Right atrium auricular region (tissue), 2 donors: ENCODE results near the gene CNNM1. TPM values are rescaled to one million over a fixed set of nuclear protein-coding genes. Genes with fewer than 3 reads are reported as not detected.

ENCODE experiments used
- DNase-seq: peaks from one replicate; pipeline ENCODE4 v3.0.0-alpha.2; 2019; ENCODE audit warnings: low spot score
- H3K27ac ChIP-seq, 2 donors: fragments of 200-600 bp; sonication (generic); 1 replicate in 1 of 2; 2 replicates in 1 of 2; pipeline ENCODE4 v1.5.1; 2016 to 2019
- H3K27me3 ChIP-seq, 2 donors: fragments of 200-600 bp; sonication (generic); one replicate each; pipeline versions ENCODE4 v1.5.1 to v1.6.0; 2017 to 2019
- H3K36me3 ChIP-seq: fragments of 200-600 bp; sonication (generic); one replicate; pipeline ENCODE4 v1.5.1; 2016
- H3K4me1 ChIP-seq, 2 donors: fragments of 200-600 bp; sonication (generic); one replicate each; pipeline versions ENCODE4 v1.5.1 to v1.6.0; 2017 to 2019
- H3K4me3 ChIP-seq, 2 donors: fragments of 200-600 bp; sonication (generic); 1 replicate in 1 of 2; 2 replicates in 1 of 2; pipeline ENCODE4 v1.5.1; 2017 to 2019; ENCODE audit warnings: mild to moderate bottlenecking in 1 of 2, moderate library complexity in 1 of 2
- H3K9me3 ChIP-seq, 2 donors: fragments of 200-600 bp; sonication (generic); one replicate each; pipeline ENCODE4 v1.5.1; 2019
- total RNA-seq, 2 donors: library from RNA; depleted of rRNA; stranded (reverse); fragments of >200 nt; gene quantifications; one replicate each; pipeline ENCODE4 v1.1.0, GENCODE V29; 2016
- TF ChIP-seq, protein P1 (sequence below), 2 donors: fragments of 200-600 bp; sonication (generic); IDR thresholded peaks; one replicate each; pipeline ENCODE4 v1.5.1; 2019; ENCODE audit warnings: antibody characterized with exemption in 2 of 2

The CNNM1 gene
- total RNA-seq, 2 donors from 2014 or later = 0.07 to 0.79 TPM

DNA sequence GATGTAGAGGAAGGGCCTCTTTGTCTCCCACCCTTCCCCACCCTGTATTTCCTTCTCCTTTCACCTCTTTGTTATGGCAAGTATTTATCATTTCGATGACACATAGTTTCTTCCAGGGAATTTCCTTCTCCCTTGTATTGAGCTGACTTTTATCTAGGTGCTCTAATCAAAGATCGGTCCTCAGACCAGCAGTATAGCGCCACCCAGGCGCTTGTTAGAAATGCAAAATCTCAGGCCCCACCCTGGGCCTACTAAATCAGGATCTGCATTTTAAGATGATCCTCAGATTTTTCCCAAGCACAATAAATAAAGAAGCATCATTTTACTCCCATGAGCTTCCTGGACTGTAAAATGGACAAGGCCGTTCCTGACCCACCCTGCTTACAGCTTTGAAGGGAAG lies 113.2 kb downstream of the CNNM1 start:
- H3K4me1 ChIP-seq = no peaks in the 10 kb centered on the region
- H3K36me3 ChIP-seq = no peaks in the 10 kb centered on the region
- TF ChIP-seq, protein P1, sequence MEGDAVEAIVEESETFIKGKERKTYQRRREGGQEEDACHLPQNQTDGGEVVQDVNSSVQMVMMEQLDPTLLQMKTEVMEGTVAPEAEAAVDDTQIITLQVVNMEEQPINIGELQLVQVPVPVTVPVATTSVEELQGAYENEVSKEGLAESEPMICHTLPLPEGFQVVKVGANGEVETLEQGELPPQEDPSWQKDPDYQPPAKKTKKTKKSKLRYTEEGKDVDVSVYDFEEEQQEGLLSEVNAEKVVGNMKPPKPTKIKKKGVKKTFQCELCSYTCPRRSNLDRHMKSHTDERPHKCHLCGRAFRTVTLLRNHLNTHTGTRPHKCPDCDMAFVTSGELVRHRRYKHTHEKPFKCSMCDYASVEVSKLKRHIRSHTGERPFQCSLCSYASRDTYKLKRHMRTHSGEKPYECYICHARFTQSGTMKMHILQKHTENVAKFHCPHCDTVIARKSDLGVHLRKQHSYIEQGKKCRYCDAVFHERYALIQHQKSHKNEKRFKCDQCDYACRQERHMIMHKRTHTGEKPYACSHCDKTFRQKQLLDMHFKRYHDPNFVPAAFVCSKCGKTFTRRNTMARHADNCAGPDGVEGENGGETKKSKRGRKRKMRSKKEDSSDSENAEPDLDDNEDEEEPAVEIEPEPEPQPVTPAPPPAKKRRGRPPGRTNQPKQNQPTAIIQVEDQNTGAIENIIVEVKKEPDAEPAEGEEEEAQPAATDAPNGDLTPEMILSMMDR (IDR thresholded peaks at IDR 0.05) = no peak
- H3K27ac ChIP-seq = no peak overlapping the region
- DNase-seq = no peak
- no peak overlapping the region for H3K4me3 ChIP-seq
- H3K27me3 ChIP-seq = no peaks in the 10 kb centered on the region
- no peaks in the 10 kb centered on the region for H3K9me3 ChIP-seq

DNA sequence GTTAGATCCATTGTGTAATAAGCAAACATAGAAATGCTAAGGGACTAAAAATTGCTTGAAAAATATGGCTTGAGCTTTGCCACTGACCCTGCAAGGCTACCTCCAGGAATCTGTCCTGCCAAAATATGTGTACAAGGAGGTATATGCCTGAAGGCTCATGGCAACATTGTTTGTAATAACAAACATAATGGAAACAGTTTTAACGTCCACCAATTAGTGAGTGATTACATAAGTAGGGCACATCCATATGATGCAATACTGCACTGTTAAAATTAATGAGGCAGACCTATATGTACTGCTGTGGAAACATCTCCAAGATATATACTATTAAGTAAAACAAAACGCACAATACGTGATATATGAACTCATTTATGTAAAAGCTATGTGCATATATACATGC lies 114.3 kb downstream of the CNNM1 start:
- no peaks in the 10 kb centered on the region for H3K27me3 ChIP-seq
- TF ChIP-seq, protein P1 (IDR thresholded peaks at IDR 0.05) = no peak
- H3K4me1 ChIP-seq = no peaks in the 10 kb centered on the region
- no peaks in the 10 kb centered on the region for H3K36me3 ChIP-seq
- H3K4me3 ChIP-seq = no peak overlapping the region
- H3K27ac ChIP-seq = no peak overlapping the region
- H3K9me3 ChIP-seq = no peaks in the 10 kb centered on the region
- DNase-seq = no peak

Other genes with a start within 250 kb of the CNNM1 start
- gene HPSE2, start 93.5 kb upstream of the CNNM1 start, total RNA-seq = not detected
- 100 to 1,000 TPM; 289 to 443 TPM for gene GOT1, start 101.3 kb downstream of the CNNM1 start, total RNA-seq
- gene NKX2-3, start 203.6 kb downstream of the CNNM1 start, total RNA-seq = not detected